Ovary (tissue), 3 donors: ENCODE data around the gene TMEM61.

ENCODE experiments used
- EP300 ChIP-seq: sonication (generic); formaldehyde crosslinking; IDR thresholded peaks from one replicate; pipeline ENCODE4 v1.6.1; 2017; ENCODE audit warnings: antibody characterized with exemption
- POLR2A ChIP-seq: fragments of 450-650 bp; IDR thresholded peaks from one replicate; pipeline ENCODE4 v1.6.1; 2017; ENCODE audit warnings: antibody characterized with exemption, mild to moderate bottlenecking, moderate library complexity
- TF ChIP-seq, protein P1 (sequence below), 3 donors: fragments of 450-650 bp in 2 of 3; fragments of 200-600 bp in 1 of 3; IDR thresholded peaks; one replicate each; pipeline versions ENCODE4 v1.5.1 to v1.8.0; 2016 to 2022; ENCODE audit warnings: antibody characterized with exemption in 3 of 3, mild to moderate bottlenecking in 1 of 3
- donor health status: DM: no; HTN: no; CAD: no.

DNA sequence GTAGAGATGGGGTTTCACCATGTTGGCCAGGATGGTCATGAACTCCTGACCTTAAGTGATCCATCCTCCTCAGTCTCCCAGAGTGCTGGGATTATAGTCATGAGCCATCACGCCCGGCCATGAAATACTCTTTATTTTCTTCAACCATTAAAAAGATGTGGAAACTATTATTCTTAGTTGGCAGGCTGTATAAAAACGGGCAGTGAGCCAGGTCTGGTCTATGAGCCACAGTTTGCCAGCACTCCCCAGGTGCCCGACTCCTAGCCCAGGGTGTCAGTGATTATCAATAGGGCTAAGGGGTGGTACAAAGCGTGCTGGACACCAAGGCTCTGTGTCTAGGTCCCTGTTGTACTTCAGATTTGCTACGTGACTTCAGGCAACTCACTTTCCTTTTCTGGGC lies 3.7 kb upstream of the TMEM61 start:
- no peak for TF ChIP-seq EP300
- TF ChIP-seq POLR2A = no peak
- TF ChIP-seq, protein P1, sequence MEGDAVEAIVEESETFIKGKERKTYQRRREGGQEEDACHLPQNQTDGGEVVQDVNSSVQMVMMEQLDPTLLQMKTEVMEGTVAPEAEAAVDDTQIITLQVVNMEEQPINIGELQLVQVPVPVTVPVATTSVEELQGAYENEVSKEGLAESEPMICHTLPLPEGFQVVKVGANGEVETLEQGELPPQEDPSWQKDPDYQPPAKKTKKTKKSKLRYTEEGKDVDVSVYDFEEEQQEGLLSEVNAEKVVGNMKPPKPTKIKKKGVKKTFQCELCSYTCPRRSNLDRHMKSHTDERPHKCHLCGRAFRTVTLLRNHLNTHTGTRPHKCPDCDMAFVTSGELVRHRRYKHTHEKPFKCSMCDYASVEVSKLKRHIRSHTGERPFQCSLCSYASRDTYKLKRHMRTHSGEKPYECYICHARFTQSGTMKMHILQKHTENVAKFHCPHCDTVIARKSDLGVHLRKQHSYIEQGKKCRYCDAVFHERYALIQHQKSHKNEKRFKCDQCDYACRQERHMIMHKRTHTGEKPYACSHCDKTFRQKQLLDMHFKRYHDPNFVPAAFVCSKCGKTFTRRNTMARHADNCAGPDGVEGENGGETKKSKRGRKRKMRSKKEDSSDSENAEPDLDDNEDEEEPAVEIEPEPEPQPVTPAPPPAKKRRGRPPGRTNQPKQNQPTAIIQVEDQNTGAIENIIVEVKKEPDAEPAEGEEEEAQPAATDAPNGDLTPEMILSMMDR (IDR thresholded peaks at IDR 0.05) = no peak
